Measurements from ENCODE around the gene ZNF141. TPM values are rescaled to one million over a fixed set of nuclear protein-coding genes. Genes with fewer than 3 reads are reported as not detected.

ZNF141 gene
- total and polyA plus RNA-seq, 11 donors = 2.6 to 12.5 (median 5.8) TPM

- intact Hi-C loops (cut with DNase I) = loop anchor here in 5 of 10 donors (1.0 to 10.0 kb wide), 5 partner anchors 93 to 161 kb away; partner anchors contain the start of genes PIGG (in 2 of the 5) and ZNF721 (in 2 of the 5)
- DNase-seq (peak in 4 of 5 donors; percentile 27 to 81 (median 39)), ATAC-seq (peak; percentile 16 to 29 (median 24))
- Histone ChIP-seq H3K27ac (peak overlapping the region; percentile 72 to 99 (median 95)), H3K4me1 (peaks cover 0 to 33% (median 16%) of the 10 kb centered on the region in 12 donors), H3K27me3 (no peaks in the 10 kb centered on the region), H3K9me3 (peaks cover 0 to 43% (median 2%) of the 10 kb centered on the region in 12 donors), H3K36me3 (peaks cover 0 to 11% (median 0%) of the 10 kb centered on the region in 9 donors), H3K4me3 (peak overlapping the region; percentile 57 to 99 (median 93))
- no peak for TF ChIP-seq POLR2A (IDR thresholded peaks at IDR 0.05)
- TF ChIP-seq CTCF (IDR thresholded peaks at IDR 0.05) = no peak
- 1 to 5% (median 2%) methylated on average over 25 to 52 of the region's 52 CpGs for WGBS, 4 donors
These were observed 531 bp downstream of the ZNF141 start for GRCh38 chr4:337932-338758.

- H3K27ac ChIP-seq = peak overlapping the region in 3 of 12 donors; percentile 96 to 99 (median 98)
- WGBS, 4 donors = 19 to 29% (median 21%) methylated on average over 12 to 13 of the region's 13 CpGs
These were observed 1.1 kb downstream of the ZNF141 start for GRCh38 chr4:338759-339097.

GRCh38 chr4:340011-340410 lies 2.4 kb downstream of the ZNF141 start:
- WGBS, 4 donors = 92 to 94% (median 93%) methylated on average over 4 of the region's 4 CpGs
- no peak for DNase-seq
- ATAC-seq = no peak
- Histone ChIP-seq H3K4me1 (peaks cover 0 to 33% (median 16%) of the 10 kb centered on the region in 12 donors), H3K4me3 (peak overlapping the region in 1 of 12 donors; percentile 20), H3K36me3 (peaks cover 0 to 25% (median 13%) of the 10 kb centered on the region in 9 donors), H3K9me3 (peaks cover 0 to 61% (median 6%) of the 10 kb centered on the region in 12 donors), H3K27me3 (no peaks in the 10 kb centered on the region), H3K27ac (no peak overlapping the region)
- no peak for TF ChIP-seq POLR2A (IDR thresholded peaks at IDR 0.05)
- peak in 4 of 12 donors; percentile 18 to 39 (median 26) for TF ChIP-seq CTCF (IDR thresholded peaks at IDR 0.05)
- intact Hi-C loops (cut with DNase I) = no loop called here

More at GRCh38 chr4:338759-339097, 1.1 kb downstream of the ZNF141 start:
- ATAC-seq = no peak
- Histone ChIP-seq H3K27me3 (no peaks in the 10 kb centered on the region), H3K4me3 (peak overlapping the region; percentile 57 to 99 (median 93)), H3K36me3 (peaks cover 0 to 13% (median 1%) of the 10 kb centered on the region in 9 donors), H3K9me3 (peaks cover 0 to 48% (median 2%) of the 10 kb centered on the region in 12 donors), H3K4me1 (peaks cover 0 to 33% (median 16%) of the 10 kb centered on the region in 12 donors)
- intact Hi-C loops (cut with DNase I) = loop anchor here in 4 of 10 donors (5.0 to 10.0 kb wide), 4 partner anchors 94 to 159 kb away; partner anchors contain the start of genes PIGG (in 1 of the 4) and ZNF721 (in 1 of the 4)
- no peak for DNase-seq
- TF ChIP-seq CTCF (IDR thresholded peaks at IDR 0.05) (no peak), POLR2A (IDR thresholded peaks at IDR 0.05) (no peak)

Measured in heart left ventricle (tissue), 16 donors.